ENCODE results near the gene CLEC20A.

CLEC20A gene

DNA sequence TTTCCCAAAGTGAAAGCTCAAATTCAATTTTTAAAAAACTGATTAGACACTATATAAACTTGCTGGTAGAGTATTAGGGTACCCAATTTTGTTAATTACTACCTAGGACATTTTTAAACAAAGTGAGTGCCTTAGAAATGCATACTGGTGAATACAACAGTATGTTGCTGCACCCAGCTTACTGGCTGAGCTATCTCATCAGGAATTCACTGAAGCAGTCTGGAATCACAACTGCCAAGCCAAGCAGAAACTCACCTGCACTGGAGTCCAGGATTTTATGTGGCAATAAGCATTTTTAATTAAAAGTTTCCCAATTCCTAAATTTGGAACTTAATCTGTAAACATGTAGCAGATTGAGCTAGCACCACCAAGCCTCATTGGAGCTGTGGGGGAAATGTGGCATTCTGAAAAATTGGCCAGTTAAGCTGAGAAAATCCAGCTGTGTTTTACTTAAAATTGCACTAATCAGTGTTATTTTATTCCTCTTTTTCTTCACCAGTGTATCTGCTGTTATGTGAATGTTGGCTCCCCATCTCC lies 61.8 kb downstream of the CLEC20A start:
- in situ Hi-C loops (cut with MboI; ENCODE audit: low sequenced_read_pairs) = no loop called here

DNA sequence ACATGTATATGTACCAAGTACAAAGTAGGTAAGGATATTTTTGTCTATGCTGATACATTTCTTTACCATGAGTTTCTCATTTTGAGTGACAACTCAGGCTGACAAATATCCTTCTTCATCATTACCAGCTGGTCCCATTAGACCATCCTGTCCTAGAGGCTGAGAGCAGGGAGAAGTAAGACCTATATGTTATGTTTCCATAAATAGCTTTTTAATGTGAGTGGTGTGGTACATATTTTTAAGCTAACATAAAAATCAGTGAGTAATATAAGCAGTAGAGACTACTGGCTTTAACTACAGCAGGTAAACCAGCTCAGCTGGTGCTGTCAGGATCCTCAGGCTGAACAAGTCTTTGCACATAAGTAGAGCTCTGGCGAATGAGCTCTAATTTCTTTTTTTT lies 62.4 kb downstream of the CLEC20A start:
- in situ Hi-C loops (cut with MboI; ENCODE audit: low sequenced_read_pairs) = no loop called here
